GM12878 (cell line): ENCODE measurements around the gene PTPRU. TPM values are rescaled to one million over a fixed set of nuclear protein-coding genes. Genes with fewer than 3 reads are reported as not detected.

ENCODE experiments used
- ATF7 ChIP-seq: fragments of 450-650 bp; IDR thresholded peaks from 2 replicates; pipeline ENCODE4 v1.6.1; 2016; ENCODE audit warnings: low read depth, mild to moderate bottlenecking
- CBFB ChIP-seq: IDR thresholded peaks from 2 replicates; pipeline ENCODE4 v1.6.1; 2016; ENCODE audit warnings: antibody characterized with exemption, low read depth
- CHD2 ChIP-seq: IDR thresholded peaks from 2 replicates; pipeline ENCODE4 v1.6.1; 2011; ENCODE audit warnings: low read depth, low read length, improper control_type of control experiment, borderline replicate concordance
- ESRRA ChIP-seq: IDR thresholded peaks from 2 replicates; pipeline ENCODE4 v1.6.1; 2012; ENCODE audit warnings: mild to moderate bottlenecking, low read length, improper control_type of control experiment
- FOXK2 ChIP-seq: fragments of 450-650 bp; IDR thresholded peaks from 2 replicates; pipeline ENCODE4 v1.6.1; 2017; ENCODE audit warnings: mild to moderate bottlenecking, moderate library complexity
- FOXM1 ChIP-seq: IDR thresholded peaks from 2 replicates; pipeline ENCODE4 v1.6.1; 2012; ENCODE audit warnings: low read depth, mild to moderate bottlenecking, inconsistent platforms, low read length, moderate library complexity
- IKZF2 ChIP-seq, 2 experiments: fragments of 450-650 bp; IDR thresholded peaks; 2 replicates each; pipeline ENCODE4 v1.6.1; 2017; ENCODE audit warnings: mild to moderate bottlenecking in 2 of 2, moderate library complexity in 2 of 2
- JUNB ChIP-seq: IDR thresholded peaks from 2 replicates; pipeline ENCODE4 v1.6.1; 2016; ENCODE audit warnings: antibody characterized with exemption, mild to moderate bottlenecking
- JUND ChIP-seq: IDR thresholded peaks from 2 replicates; pipeline ENCODE4 v1.6.1; 2012; ENCODE audit warnings: low read depth, mild to moderate bottlenecking, low read length, improper control_type of control experiment, moderate library complexity
- PAX5 ChIP-seq: IDR thresholded peaks from 2 replicates; pipeline ENCODE4 v1.6.1; 2011; ENCODE audit warnings: low read depth, low read length, borderline replicate concordance
- POLR2A ChIP-seq: IDR thresholded peaks from 2 replicates; pipeline ENCODE4 v1.6.1; 2011; ENCODE audit warnings: low read depth, mild to moderate bottlenecking, low read length
- RB1 ChIP-seq: fragments of 450-650 bp; formaldehyde crosslinking; IDR thresholded peaks from 2 replicates; pipeline ENCODE4 v1.6.1; 2017; ENCODE audit warnings: mild to moderate bottlenecking, borderline replicate concordance
- RUNX3 ChIP-seq: IDR thresholded peaks from 2 replicates; pipeline ENCODE4 v1.6.1; 2012; ENCODE audit warnings: low read length, inconsistent platforms
- SP1 ChIP-seq: IDR thresholded peaks from one replicate; pipeline ENCODE4 v1.6.1; 2011; ENCODE audit warnings: low read depth, low read length
- SPI1 ChIP-seq: IDR thresholded peaks from 2 replicates; pipeline ENCODE4 v1.6.1; 2011; ENCODE audit warnings: low read depth, mild to moderate bottlenecking, low read length, moderate library complexity, borderline replicate concordance; ENCODE audit not compliant: insufficient read depth
- STAT1 ChIP-seq: fragments of 450-650 bp; conservative IDR thresholded peaks from 2 replicates; pipeline ENCODE4 v1.6.1; 2014; ENCODE audit warnings: antibody characterized with exemption, mild to moderate bottlenecking
- TBL1XR1 ChIP-seq: IDR thresholded peaks from 2 replicates; pipeline ENCODE4 v1.6.1; 2012; ENCODE audit warnings: low read depth, low read length, improper control_type of control experiment
- ZNF274 ChIP-seq: IDR thresholded peaks from one replicate; pipeline ENCODE4 v1.8.0; 2011; ENCODE audit not compliant: insufficient read length, insufficient read depth
- polyA plus RNA-seq, 11 experiments: library from polyadenylated mRNA; depleted of rRNA in 4 of 11; unstranded in 6 of 11; stranded (reverse) in 5 of 11; fragments of >200 nt; fragmentation: Nextera tagmentation in 4 of 11; fragmentation: Illumina TruSeq in 1 of 11; extraction: Ambion mirVana in 4 of 11; extraction: Trizol in 1 of 11; gene quantifications; 1 replicate in 1 of 11; 2 replicates in 10 of 11; pipeline versions ENCODE4 v1.2.1 to v1.2.3, GENCODE V29; 2011 to 2016; ENCODE audit warnings: inconsistent platforms in 2 of 11, missing spikeins in 2 of 11, low read depth in 1 of 11
- total RNA-seq, 4 experiments: library from RNA; depleted of rRNA in 3 of 4; stranded (reverse); fragments of >200 nt in 3 of 4; fragmentation: Illumina TruSeq in 1 of 4; extraction: Trizol in 1 of 4; gene quantifications; 2 replicates each; pipeline versions ENCODE4 v1.2.1 to v1.2.3, GENCODE V29; 2013 to 2021
- TF ChIP-seq, protein P1 (sequence below): fragments of 450-650 bp; formaldehyde crosslinking; IDR thresholded peaks from 2 replicates; pipeline ENCODE4 v1.4.0; 2020; ENCODE audit warnings: mild to moderate bottlenecking, moderate library complexity
- TF ChIP-seq, protein P2 (sequence below): IDR thresholded peaks from 2 replicates; pipeline ENCODE4 v1.6.1; 2011; ENCODE audit warnings: low read depth, low read length, improper control_type of control experiment, borderline replicate concordance
- TF ChIP-seq, protein P3 (sequence below): IDR thresholded peaks from 2 replicates; pipeline ENCODE4 v1.6.1; 2011; ENCODE audit warnings: low read depth, mild to moderate bottlenecking, low read length, moderate library complexity, borderline replicate concordance; ENCODE audit errors: extremely low read depth
- TF ChIP-seq, protein P4 (sequence below): IDR thresholded peaks from 2 replicates; pipeline ENCODE4 v1.6.1; 2011; ENCODE audit warnings: borderline replicate concordance, low read depth, mild to moderate bottlenecking, moderate library complexity, mixed read lengths, low read length; ENCODE audit not compliant: insufficient read depth; ENCODE audit errors: extremely low read length
- TF ChIP-seq, protein P5 (sequence below): fragments of 450-650 bp; IDR thresholded peaks from 2 replicates; pipeline ENCODE4 v1.6.1; 2017; ENCODE audit warnings: low read depth, mild to moderate bottlenecking, moderate library complexity

PTPRU gene
- total and polyA plus RNA-seq, 10 of the 15 experiments (the other 5 are each of a cell fraction or from before 2014, with no cell fraction given): 0.04 to 2.5 (median 0.73) TPM

DNA sequence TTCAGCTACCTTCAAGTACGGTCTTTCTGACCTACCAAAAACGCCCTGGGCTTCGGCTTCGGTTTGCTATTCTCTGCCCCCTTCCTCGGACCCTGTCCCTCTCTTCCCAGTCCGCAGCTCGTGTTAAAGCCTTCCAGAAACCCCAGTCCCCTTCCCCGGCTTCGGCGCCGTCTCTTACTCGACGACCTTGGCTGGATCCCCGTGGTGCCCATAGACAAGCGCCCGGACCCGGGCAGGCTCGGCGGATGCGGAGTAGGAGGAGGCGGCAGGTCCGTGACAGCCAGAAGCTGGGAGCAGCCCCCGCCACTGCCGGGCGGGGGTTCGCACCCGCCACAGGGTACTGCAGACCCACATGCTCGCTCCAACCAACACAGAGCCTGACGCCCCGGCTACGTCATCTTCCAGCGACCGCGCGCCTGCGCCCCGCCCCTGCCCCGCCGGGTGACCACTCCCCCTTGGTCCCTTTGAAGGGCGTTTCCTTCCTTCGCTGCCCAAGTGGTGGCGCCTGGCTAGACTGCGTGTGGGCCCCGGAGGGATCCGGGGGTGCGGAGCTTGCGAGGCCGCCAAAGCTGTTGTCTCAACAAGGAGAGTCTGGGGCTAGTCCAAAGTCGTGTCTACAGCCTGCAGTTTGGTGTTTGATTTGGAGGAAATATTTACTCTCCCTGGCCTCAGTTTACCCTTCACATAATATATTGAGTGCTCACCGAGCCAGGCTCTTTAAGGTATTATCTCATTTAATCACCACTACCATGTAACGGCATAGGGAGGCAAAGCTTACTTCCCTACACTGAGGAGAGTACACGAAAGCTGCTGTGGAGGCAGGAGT is 5.6 kb upstream of the PTPRU start, which contains the start of gene MECR (continued):
- TF ChIP-seq, protein P1, sequence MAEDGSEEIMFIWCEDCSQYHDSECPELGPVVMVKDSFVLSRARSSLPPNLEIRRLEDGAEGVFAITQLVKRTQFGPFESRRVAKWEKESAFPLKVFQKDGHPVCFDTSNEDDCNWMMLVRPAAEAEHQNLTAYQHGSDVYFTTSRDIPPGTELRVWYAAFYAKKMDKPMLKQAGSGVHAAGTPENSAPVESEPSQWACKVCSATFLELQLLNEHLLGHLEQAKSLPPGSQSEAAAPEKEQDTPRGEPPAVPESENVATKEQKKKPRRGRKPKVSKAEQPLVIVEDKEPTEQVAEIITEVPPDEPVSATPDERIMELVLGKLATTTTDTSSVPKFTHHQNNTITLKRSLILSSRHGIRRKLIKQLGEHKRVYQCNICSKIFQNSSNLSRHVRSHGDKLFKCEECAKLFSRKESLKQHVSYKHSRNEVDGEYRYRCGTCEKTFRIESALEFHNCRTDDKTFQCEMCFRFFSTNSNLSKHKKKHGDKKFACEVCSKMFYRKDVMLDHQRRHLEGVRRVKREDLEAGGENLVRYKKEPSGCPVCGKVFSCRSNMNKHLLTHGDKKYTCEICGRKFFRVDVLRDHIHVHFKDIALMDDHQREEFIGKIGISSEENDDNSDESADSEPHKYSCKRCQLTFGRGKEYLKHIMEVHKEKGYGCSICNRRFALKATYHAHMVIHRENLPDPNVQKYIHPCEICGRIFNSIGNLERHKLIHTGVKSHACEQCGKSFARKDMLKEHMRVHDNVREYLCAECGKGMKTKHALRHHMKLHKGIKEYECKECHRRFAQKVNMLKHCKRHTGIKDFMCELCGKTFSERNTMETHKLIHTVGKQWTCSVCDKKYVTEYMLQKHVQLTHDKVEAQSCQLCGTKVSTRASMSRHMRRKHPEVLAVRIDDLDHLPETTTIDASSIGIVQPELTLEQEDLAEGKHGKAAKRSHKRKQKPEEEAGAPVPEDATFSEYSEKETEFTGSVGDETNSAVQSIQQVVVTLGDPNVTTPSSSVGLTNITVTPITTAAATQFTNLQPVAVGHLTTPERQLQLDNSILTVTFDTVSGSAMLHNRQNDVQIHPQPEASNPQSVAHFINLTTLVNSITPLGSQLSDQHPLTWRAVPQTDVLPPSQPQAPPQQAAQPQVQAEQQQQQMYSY: no peak
- TF ChIP-seq TBL1XR1 (peak; percentile 55; the same call in 1 of the 2 replicates), FOXM1 (no peak), SP1 (peak; percentile 86), ESRRA (peak; percentile 88), ATF7 (peak; percentile 62; the same call in 1 of the 2 replicates), CBFB (peak; percentile 61; the same call in 1 of the 2 replicates), JUND (0 out of 2 replicates have a peak, but pooled peaks have one; percentile 28), PAX5 (peak; percentile 39; the same call in 1 of the 2 replicates), RUNX3 (peak; percentile 56), ZNF274 (no peak), RB1 (0 out of 2 replicates have a peak, but pooled peaks have one; percentile 48), CHD2 (peak; percentile 68; the same call in 1 of the 2 replicates), JUNB (no peak), STAT1 (no peak), SPI1 (0 out of 2 replicates have a peak, but pooled peaks have one; percentile 2), IKZF2 (IDR thresholded peaks at IDR 0.05) (0 out of 4 replicates have a peak, but pooled peaks have one; percentile 21 to 44), FOXK2 (0 out of 2 replicates have a peak, but pooled peaks have one; percentile 36), POLR2A (peak; percentile 93)
- TF ChIP-seq, protein P2, sequence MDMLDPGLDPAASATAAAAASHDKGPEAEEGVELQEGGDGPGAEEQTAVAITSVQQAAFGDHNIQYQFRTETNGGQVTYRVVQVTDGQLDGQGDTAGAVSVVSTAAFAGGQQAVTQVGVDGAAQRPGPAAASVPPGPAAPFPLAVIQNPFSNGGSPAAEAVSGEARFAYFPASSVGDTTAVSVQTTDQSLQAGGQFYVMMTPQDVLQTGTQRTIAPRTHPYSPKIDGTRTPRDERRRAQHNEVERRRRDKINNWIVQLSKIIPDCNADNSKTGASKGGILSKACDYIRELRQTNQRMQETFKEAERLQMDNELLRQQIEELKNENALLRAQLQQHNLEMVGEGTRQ: peak; percentile 5; the same call in 1 of the 2 replicates
- TF ChIP-seq, protein P3, sequence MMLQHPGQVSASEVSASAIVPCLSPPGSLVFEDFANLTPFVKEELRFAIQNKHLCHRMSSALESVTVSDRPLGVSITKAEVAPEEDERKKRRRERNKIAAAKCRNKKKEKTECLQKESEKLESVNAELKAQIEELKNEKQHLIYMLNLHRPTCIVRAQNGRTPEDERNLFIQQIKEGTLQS: peak; percentile 85
- TF ChIP-seq, protein P4, sequence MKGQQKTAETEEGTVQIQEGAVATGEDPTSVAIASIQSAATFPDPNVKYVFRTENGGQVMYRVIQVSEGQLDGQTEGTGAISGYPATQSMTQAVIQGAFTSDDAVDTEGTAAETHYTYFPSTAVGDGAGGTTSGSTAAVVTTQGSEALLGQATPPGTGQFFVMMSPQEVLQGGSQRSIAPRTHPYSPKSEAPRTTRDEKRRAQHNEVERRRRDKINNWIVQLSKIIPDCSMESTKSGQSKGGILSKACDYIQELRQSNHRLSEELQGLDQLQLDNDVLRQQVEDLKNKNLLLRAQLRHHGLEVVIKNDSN: peak; percentile 25
- TF ChIP-seq, protein P5, sequence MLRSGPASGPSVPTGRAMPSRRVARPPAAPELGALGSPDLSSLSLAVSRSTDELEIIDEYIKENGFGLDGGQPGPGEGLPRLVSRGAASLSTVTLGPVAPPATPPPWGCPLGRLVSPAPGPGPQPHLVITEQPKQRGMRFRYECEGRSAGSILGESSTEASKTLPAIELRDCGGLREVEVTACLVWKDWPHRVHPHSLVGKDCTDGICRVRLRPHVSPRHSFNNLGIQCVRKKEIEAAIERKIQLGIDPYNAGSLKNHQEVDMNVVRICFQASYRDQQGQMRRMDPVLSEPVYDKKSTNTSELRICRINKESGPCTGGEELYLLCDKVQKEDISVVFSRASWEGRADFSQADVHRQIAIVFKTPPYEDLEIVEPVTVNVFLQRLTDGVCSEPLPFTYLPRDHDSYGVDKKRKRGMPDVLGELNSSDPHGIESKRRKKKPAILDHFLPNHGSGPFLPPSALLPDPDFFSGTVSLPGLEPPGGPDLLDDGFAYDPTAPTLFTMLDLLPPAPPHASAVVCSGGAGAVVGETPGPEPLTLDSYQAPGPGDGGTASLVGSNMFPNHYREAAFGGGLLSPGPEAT: peak; percentile 53; the same call in 1 of the 2 replicates
